Naive thymus-derived CD4-positive, alpha-beta T cell (primary cell): ENCODE data around the gene ACAN. TPM values are rescaled to one million over a fixed set of nuclear protein-coding genes. Genes with fewer than 3 reads are reported as not detected.

Source experiments
- ATAC-seq: fragments of 150-1000 bp; cut with Tn5 transposase; 2 replicates; pipeline ENCODE4 v1.10.0; 2021; ENCODE audit warnings: mild to moderate bottlenecking, moderate library complexity
- CTCF ChIA-PET: fragments of 350-600 bp; sonication (Branson Sonifier 250); formaldehyde crosslinking; loops from one replicate; lab custom pipeline; 2021; ENCODE audit warnings: antibody characterized with exemption; lab: Charles Lee
- POLR2A ChIA-PET: fragments of 350-600 bp; sonication (Branson Sonifier 250); formaldehyde crosslinking; loops from one replicate; lab custom pipeline; 2021; ENCODE audit warnings: antibody characterized with exemption, inconsistent platforms; lab: Charles Lee
- DNase-seq, 9 donors: peaks; one replicate each; pipeline versions ENCODE4 v3.0.0 to v3.0.0-alpha.2; 2020 to 2022; ENCODE audit warnings: mixed read lengths in 1 of 9
- H3K27ac ChIP-seq: one replicate; pipeline ENCODE4 v1.7.0; 2013; ENCODE audit warnings: mild to moderate bottlenecking, low read depth, low read length, moderate library complexity
- H3K27me3 ChIP-seq, 2 donors: one replicate each; pipeline ENCODE4 v1.7.0; 2013; ENCODE audit warnings: low read length in 2 of 2, mild to moderate bottlenecking in 2 of 2, moderate library complexity in 2 of 2; ENCODE audit not compliant: control insufficient read depth in 2 of 2, insufficient read depth in 2 of 2
- H3K36me3 ChIP-seq, 3 experiments: 1 replicate in 2 of 3; 2 replicates in 1 of 3; pipeline ENCODE4 v1.7.0; 2013; ENCODE audit warnings: low read length in 3 of 3, mild to moderate bottlenecking in 3 of 3, moderate library complexity in 1 of 3; ENCODE audit not compliant: insufficient read depth in 3 of 3, control insufficient read depth in 2 of 3
- H3K4me1 ChIP-seq, 2 donors: one replicate each; pipeline ENCODE4 v1.7.0; 2013; ENCODE audit warnings: low read length in 2 of 2, mild to moderate bottlenecking in 2 of 2, moderate library complexity in 1 of 2; ENCODE audit not compliant: control insufficient read depth in 2 of 2, insufficient read depth in 2 of 2
- H3K4me3 ChIP-seq: 2 replicates; pipeline ENCODE4 v1.7.0; 2013; ENCODE audit warnings: mild to moderate bottlenecking, low read length
- H3K9me3 ChIP-seq, 3 experiments: 1 replicate in 2 of 3; 2 replicates in 1 of 3; pipeline ENCODE4 v1.7.0; 2013; ENCODE audit warnings: low read length in 3 of 3; ENCODE audit not compliant: control insufficient read depth in 2 of 3
- H3K27ac Mint-ChIP-seq, 9 donors: one replicate each; pipeline ENCODE4 v1.8.0; 2020 to 2022; ENCODE audit warnings: mixed read lengths in 9 of 9, mild to moderate bottlenecking in 8 of 9, moderate library complexity in 5 of 9, inconsistent platforms in 2 of 9
- H3K27me3 Mint-ChIP-seq, 5 donors: one replicate each; pipeline ENCODE4 v1.8.0; 2021 to 2022; ENCODE audit warnings: mixed read lengths in 5 of 5, mild to moderate bottlenecking in 1 of 5
- H3K36me3 Mint-ChIP-seq, 5 donors: one replicate each; pipeline ENCODE4 v1.8.0; 2020 to 2022; ENCODE audit warnings: mixed read lengths in 5 of 5, mild to moderate bottlenecking in 3 of 5, inconsistent platforms in 1 of 5
- H3K4me1 Mint-ChIP-seq, 7 donors: one replicate each; pipeline ENCODE4 v1.8.0; 2020 to 2022; ENCODE audit warnings: mixed read lengths in 7 of 7, mild to moderate bottlenecking in 3 of 7, inconsistent platforms in 1 of 7
- H3K4me3 Mint-ChIP-seq, 10 donors: one replicate each; pipeline ENCODE4 v1.8.0; 2020 to 2022; ENCODE audit warnings: mild to moderate bottlenecking in 10 of 10, mixed read lengths in 10 of 10, moderate library complexity in 6 of 10, inconsistent platforms in 2 of 10
- H3K9me3 Mint-ChIP-seq, 11 donors: one replicate each; pipeline ENCODE4 v1.8.0; 2020 to 2022; ENCODE audit warnings: mixed read lengths in 11 of 11, mild to moderate bottlenecking in 4 of 11, inconsistent platforms in 1 of 11, moderate library complexity in 1 of 11
- intact Hi-C, 2 donors: fragments of 100-400 bp; cut with micrococcal nuclease; formaldehyde crosslinking; loops; one replicate each; pipeline ENCODE4 v1.15.1; 2023
- polyA plus RNA-seq, 2 donors: library from polyadenylated mRNA; unstranded; fragments of 300-500 nt; fragmentation: Illumina TruSeq; gene quantifications; one replicate each; pipeline ENCODE4 v1.2.3, GENCODE V29; 2021
- total RNA-seq, 6 experiments: library from RNA in 5 of 6; stranded (reverse) in 5 of 6; gene quantifications; 1 replicate in 5 of 6; 2 replicates in 1 of 6; pipeline ENCODE4 v1.2.3 and lab custom pipeline; 2021 to 2026

Gene ACAN
- total and polyA plus RNA-seq, 7 experiments from 2014 or later: 0.04 TPM; not detected in 6

DNA sequence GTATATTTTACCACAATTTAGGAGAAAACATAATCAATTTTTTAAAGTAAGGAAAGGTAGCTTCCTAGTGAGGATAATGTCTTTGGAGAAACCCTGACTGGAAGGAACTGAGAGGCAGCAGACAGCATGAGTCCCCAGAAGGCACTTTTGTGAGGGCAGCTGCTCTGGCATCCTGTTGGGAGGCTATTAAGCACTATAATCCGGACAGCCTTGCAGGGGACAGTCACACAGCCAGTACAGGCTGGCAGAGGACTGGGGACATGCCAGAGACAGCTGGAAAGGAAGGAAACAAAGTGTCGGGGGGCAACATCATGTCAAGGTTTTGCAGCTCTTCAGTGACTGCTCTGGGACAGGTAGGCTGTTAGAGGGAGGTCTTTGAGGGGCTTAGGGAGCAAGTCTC, 15.7 kb downstream of the ACAN start:
- no peaks in the 10 kb centered on the region for H3K4me1 Mint-ChIP-seq
- intact Hi-C loops: no loop called here
- DNase-seq (no peak), ATAC-seq (no peak)
- no peak overlapping the region for H3K27ac Mint-ChIP-seq
- H3K4me3 Mint-ChIP-seq: no peak overlapping the region
- Histone ChIP-seq H3K4me3 (no peak overlapping the region), H3K4me1 (no peaks in the 10 kb centered on the region), H3K27ac (no peak overlapping the region), H3K27me3 (no peaks in the 10 kb centered on the region), H3K9me3 (no peaks in the 10 kb centered on the region), H3K36me3 (no peaks in the 10 kb centered on the region)
- POLR2A ChIA-PET: no interaction called here
- H3K27me3 Mint-ChIP-seq: peaks cover 0 to 19% (median 11%) of the 10 kb centered on the region in 5 donors
- H3K36me3 Mint-ChIP-seq: no peaks in the 10 kb centered on the region
- CTCF ChIA-PET: no interaction called here
- peaks cover 0 to 3% (median 0%) of the 10 kb centered on the region in 11 donors for H3K9me3 Mint-ChIP-seq

DNA sequence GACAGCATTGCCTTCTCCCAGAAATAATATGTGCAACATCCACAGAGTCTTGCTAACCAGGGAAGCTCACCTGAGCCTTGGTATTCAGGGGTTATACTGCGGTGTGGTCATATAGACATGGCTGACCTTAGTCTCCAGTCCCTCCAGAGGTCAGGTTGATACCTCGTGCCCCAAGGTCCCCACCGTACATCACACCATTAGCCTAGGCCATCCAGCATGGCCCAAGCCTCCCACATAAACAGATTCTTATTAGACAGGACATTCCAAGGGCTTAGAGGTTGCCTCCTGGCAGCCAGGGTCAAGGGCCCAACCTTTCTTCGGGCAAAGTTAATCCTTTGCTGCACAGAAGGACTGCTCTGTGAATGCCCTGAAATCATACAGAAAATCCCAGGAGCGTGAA, 18.8 kb downstream of the ACAN start:
- Mint-ChIP-seq H3K36me3 (no peaks in the 10 kb centered on the region), H3K4me3 (no peak overlapping the region), H3K9me3 (peaks cover 0 to 3% (median 0%) of the 10 kb centered on the region in 11 donors), H3K27me3 (peaks cover 5 to 19% (median 11%) of the 10 kb centered on the region in 5 donors), H3K4me1 (no peaks in the 10 kb centered on the region), H3K27ac (no peak overlapping the region)
- DNase-seq: no peak
- Histone ChIP-seq H3K9me3 (no peaks in the 10 kb centered on the region), H3K36me3 (no peaks in the 10 kb centered on the region), H3K27me3 (no peaks in the 10 kb centered on the region), H3K4me3 (no peak overlapping the region), H3K27ac (no peak overlapping the region), H3K4me1 (no peaks in the 10 kb centered on the region)
- no peak for ATAC-seq
- intact Hi-C loops: no loop called here
- POLR2A ChIA-PET: no interaction called here
- CTCF ChIA-PET: no interaction called here

DNA sequence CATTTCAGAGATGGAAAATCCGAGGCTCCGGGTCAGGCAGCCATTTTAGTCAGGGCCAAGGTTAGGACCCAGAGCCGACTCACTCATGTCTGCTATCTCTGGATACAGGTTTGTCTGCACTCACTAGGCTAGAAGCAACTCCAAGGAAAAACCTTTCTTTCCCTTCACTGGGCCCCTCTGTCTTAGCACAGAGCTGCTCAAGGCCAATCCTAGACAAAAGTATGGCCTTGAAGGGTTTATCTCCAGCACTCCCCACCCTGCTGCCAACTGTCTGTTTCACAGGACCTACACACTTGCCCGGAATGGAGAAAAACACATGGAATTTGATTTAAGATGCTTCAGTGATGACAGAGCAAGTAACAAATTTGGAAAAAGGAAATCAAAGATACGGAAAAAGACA, 25.6 kb downstream of the ACAN start:
- ATAC-seq: no peak
- no peak overlapping the region for H3K27ac ChIP-seq
- H3K27ac Mint-ChIP-seq: no peak overlapping the region
- H3K4me3 ChIP-seq: no peak overlapping the region
- ChIA-PET POLR2A (no interaction called here), CTCF (no interaction called here)
- no peaks in the 10 kb centered on the region for H3K36me3 Mint-ChIP-seq
- peaks cover 0 to 9% (median 5%) of the 10 kb centered on the region in 5 donors for H3K27me3 Mint-ChIP-seq
- H3K4me1 Mint-ChIP-seq: no peaks in the 10 kb centered on the region
- H3K36me3 ChIP-seq: no peaks in the 10 kb centered on the region
- intact Hi-C loops: no loop called here
- H3K27me3 ChIP-seq: no peaks in the 10 kb centered on the region
- no peak overlapping the region for H3K4me3 Mint-ChIP-seq
- H3K9me3 Mint-ChIP-seq: no peaks in the 10 kb centered on the region
- H3K4me1 ChIP-seq: no peaks in the 10 kb centered on the region
- DNase-seq: no peak
- H3K9me3 ChIP-seq: no peaks in the 10 kb centered on the region

DNA sequence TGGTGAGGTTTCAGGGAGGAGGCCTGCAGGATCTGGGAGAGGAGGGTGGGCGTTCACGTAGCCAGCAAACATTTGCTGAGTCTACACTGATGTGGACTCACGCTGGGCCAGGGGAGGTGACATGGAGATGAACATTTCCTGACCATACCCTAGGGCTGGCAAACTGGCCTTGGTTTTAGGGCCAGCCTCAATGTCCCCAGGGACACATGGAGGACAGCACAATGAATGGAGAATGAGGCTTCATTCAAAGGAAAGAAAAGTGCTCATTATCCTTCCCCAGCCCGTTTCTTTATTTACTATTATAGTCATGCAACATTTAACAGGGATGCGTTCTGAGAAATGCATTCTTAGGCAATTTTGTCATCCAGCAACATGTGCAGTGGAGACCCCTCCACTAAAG, 26.8 kb downstream of the ACAN start:
- ChIA-PET CTCF (no interaction called here), POLR2A (no interaction called here)
- H3K9me3 Mint-ChIP-seq: no peaks in the 10 kb centered on the region
- Histone ChIP-seq H3K4me1 (no peaks in the 10 kb centered on the region), H3K27me3 (no peaks in the 10 kb centered on the region), H3K36me3 (no peaks in the 10 kb centered on the region), H3K27ac (no peak overlapping the region), H3K4me3 (no peak overlapping the region), H3K9me3 (no peaks in the 10 kb centered on the region)
- no peak for ATAC-seq
- peaks cover 0 to 5% (median 0%) of the 10 kb centered on the region in 7 donors for H3K4me1 Mint-ChIP-seq
- peaks cover 0 to 6% (median 5%) of the 10 kb centered on the region in 5 donors for H3K27me3 Mint-ChIP-seq
- H3K4me3 Mint-ChIP-seq: no peak overlapping the region
- intact Hi-C loops: no loop called here
- H3K36me3 Mint-ChIP-seq: no peaks in the 10 kb centered on the region
- H3K27ac Mint-ChIP-seq: no peak overlapping the region
- DNase-seq: no peak

DNA sequence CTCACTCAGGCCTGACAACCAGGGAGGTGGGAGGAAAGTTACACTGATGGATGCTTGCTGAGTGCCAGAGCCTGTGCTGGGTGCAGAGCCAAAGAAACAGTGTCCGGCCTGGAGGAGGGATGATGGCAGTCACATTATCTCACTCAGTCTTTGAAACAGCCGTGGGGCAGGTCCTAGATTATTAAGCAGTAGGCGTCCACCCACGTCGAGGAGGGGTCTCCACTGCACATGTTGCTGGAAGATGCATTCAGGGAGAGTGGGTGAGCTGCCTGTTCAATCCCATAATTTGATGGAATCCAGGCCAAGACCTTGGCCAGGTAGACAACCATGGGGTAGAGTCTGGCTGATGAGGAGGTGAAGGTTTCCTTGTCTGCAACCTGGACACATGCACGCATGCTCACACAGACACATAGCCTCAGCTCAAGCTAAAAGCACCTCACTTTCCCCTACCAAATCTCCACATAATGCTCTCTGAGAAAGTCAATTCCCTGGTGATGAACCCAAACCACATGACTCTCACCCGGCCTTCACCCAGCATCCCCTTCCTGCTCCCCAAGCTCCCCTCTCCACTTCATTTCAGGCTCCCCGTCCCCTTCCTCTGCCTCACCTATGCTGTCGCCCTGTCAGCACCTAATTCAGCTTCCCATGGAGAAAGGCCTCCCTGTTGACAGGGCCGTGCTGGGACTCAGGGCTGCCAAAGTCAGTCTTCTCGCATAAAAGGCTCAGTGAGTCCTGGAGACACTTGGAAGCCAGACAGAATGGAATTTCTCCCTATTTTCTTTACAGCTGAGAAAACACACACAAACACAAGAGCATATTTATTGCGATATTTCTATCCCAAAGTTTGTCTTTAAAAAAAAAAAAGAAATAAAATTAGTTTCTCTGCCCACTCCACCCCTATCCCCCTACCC, 29.8 kb downstream of the ACAN start:
- no peak overlapping the region for H3K27ac ChIP-seq
- H3K36me3 Mint-ChIP-seq: no peaks in the 10 kb centered on the region
- ChIA-PET CTCF (no interaction called here), POLR2A (no interaction called here)
- no peak overlapping the region for H3K27ac Mint-ChIP-seq
- H3K27me3 Mint-ChIP-seq: peaks cover 0 to 7% (median 0%) of the 10 kb centered on the region in 5 donors
- H3K4me1 Mint-ChIP-seq: peaks cover 0 to 5% (median 0%) of the 10 kb centered on the region in 7 donors
- no peak for DNase-seq
- H3K9me3 Mint-ChIP-seq: no peaks in the 10 kb centered on the region
- H3K9me3 ChIP-seq: no peaks in the 10 kb centered on the region
- no peak for ATAC-seq
- no peaks in the 10 kb centered on the region for H3K36me3 ChIP-seq
- no peaks in the 10 kb centered on the region for H3K4me1 ChIP-seq
- no peak overlapping the region for H3K4me3 Mint-ChIP-seq
- intact Hi-C loops: no loop called here
- no peak overlapping the region for H3K4me3 ChIP-seq
- H3K27me3 ChIP-seq: no peaks in the 10 kb centered on the region

DNA sequence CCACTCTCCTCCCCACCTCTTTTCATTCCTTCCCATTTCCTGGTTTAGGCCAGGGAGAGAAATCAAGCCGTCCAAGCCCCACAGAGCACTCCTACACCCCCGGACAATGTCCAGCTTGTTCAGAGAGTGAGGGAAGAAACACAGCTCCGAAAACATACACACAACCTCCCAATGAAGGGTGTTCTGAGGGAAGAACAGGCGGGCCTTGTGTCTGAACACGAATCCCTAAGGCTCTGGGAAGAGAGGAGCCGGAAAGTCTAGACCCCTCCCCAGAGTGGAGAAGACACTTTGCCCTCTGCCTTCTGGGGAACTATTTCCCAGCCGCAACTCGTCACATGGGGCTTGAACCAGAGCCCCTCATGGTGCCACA, 30.5 kb downstream of the ACAN start:
- Histone ChIP-seq H3K9me3 (no peaks in the 10 kb centered on the region), H3K36me3 (no peaks in the 10 kb centered on the region), H3K27ac (no peak overlapping the region), H3K4me1 (no peaks in the 10 kb centered on the region), H3K4me3 (no peak overlapping the region), H3K27me3 (no peaks in the 10 kb centered on the region)
- ChIA-PET POLR2A (no interaction called here), CTCF (no interaction called here)
- intact Hi-C loops: loop anchor here (1.0 to 2.0 kb wide), 2 partner anchors 209 to 357 kb away; no protein-coding TSS in a partner anchor
- no peaks in the 10 kb centered on the region for H3K9me3 Mint-ChIP-seq
- peaks cover 0 to 5% (median 0%) of the 10 kb centered on the region in 7 donors for H3K4me1 Mint-ChIP-seq
- DNase-seq: no peak
- H3K36me3 Mint-ChIP-seq: no peaks in the 10 kb centered on the region
- H3K27me3 Mint-ChIP-seq: peaks cover 0 to 9% (median 0%) of the 10 kb centered on the region in 5 donors
- H3K27ac Mint-ChIP-seq: no peak overlapping the region
- H3K4me3 Mint-ChIP-seq: no peak overlapping the region
- ATAC-seq: no peak
